ENCODE results near the gene OR12D3. TPM values are rescaled to one million over a fixed set of nuclear protein-coding genes. Genes with fewer than 3 reads are reported as not detected.

The OR12D3 gene
- total RNA-seq, 2 experiments from 2014 or later = not detected

- Histone ChIP-seq H3K27ac (ENCODE audit: low read depth, low read length, poor library complexity, severe bottlenecking) (no peak overlapping the region), H3K36me3 (ENCODE audit: insufficient read depth, low read length) (no peaks in the 10 kb centered on the region), H3K9me3 (ENCODE audit: low read length) (no peaks in the 10 kb centered on the region), H2AFZ (ENCODE audit: low read length) (no peak overlapping the region), H3K4me1 (ENCODE audit: insufficient read depth, low read length, poor library complexity, severe bottlenecking) (no peaks in the 10 kb centered on the region), H3K4me3 (ENCODE audit: low read depth, low read length, poor library complexity, severe bottlenecking) (no peak overlapping the region), H3K9me2 (ENCODE audit: insufficient read depth, low read length) (no peaks in the 10 kb centered on the region), H3K79me2 (ENCODE audit: insufficient read depth, low read depth, low read length) (no peaks in the 10 kb centered on the region), H3K4me2 (ENCODE audit: low read length) (no peak overlapping the region), H4K20me1 (ENCODE audit: insufficient read depth, low read length) (no peaks in the 10 kb centered on the region)
- TF ChIP-seq CTCF (conservative IDR thresholded peaks at IDR 0.05; ENCODE audit: low read length) (no peak), EZH2phosphoT487 (IDR thresholded peaks at IDR 0.05; ENCODE audit: borderline replicate concordance, low read depth, low read length) (no peak)
- POLR2A ChIA-PET = no interaction called here
- no TSS peak for BruUV-seq (replicated peaks)
- DNase-seq (ENCODE audit: low spot score) = no peak
- intact Hi-C loops (cut with micrococcal nuclease; ENCODE audit: unreplicated experiment) = no loop called here
- CTCF ChIA-PET (ENCODE audit: unreplicated experiment) = no interaction called here
Observed at GRCh38 chr6:29419516-29419915, 44.4 kb upstream of the OR12D3 start.

GRCh38 chr6:29414588-29414987 lies 39.5 kb upstream of the OR12D3 start, which contains the start of gene OR12D1:
Gene OR12D1 (plus strand): TSS chr6:29414928.
- intact Hi-C loops (cut with micrococcal nuclease; ENCODE audit: unreplicated experiment) = no loop called here
- DNase-seq (ENCODE audit: low spot score) = no peak
- no peaks in the 10 kb centered on the region for H4K20me1 ChIP-seq (ENCODE audit: insufficient read depth, low read length)
- H3K4me2 ChIP-seq (ENCODE audit: low read length) = no peak within 1 kb of the TSS
- no TSS peak for BruUV-seq (replicated peaks)
- H3K9me2 ChIP-seq (ENCODE audit: insufficient read depth, low read length) = no peaks in the 10 kb centered on the region
- no peak within 1 kb of the TSS for H3K4me3 ChIP-seq (ENCODE audit: low read depth, low read length, poor library complexity, severe bottlenecking)
- no peaks in the 10 kb centered on the region for H3K79me2 ChIP-seq (ENCODE audit: insufficient read depth, low read depth, low read length)
- no peaks in the 10 kb centered on the region for H3K36me3 ChIP-seq (ENCODE audit: insufficient read depth, low read length)
- H3K9me3 ChIP-seq (ENCODE audit: low read length) = no peaks in the 10 kb centered on the region
- no peak within 1 kb of the TSS for H2AFZ ChIP-seq (ENCODE audit: low read length)
- CTCF ChIA-PET (ENCODE audit: unreplicated experiment) = no interaction called here
- TF ChIP-seq CTCF (conservative IDR thresholded peaks at IDR 0.05; ENCODE audit: low read length) (no peak), EZH2phosphoT487 (IDR thresholded peaks at IDR 0.05; ENCODE audit: borderline replicate concordance, low read depth, low read length) (no peak)
- POLR2A ChIA-PET = no interaction called here
- no peaks in the 10 kb centered on the region for H3K4me1 ChIP-seq (ENCODE audit: insufficient read depth, low read length, poor library complexity, severe bottlenecking)
- H3K27ac ChIP-seq (ENCODE audit: low read depth, low read length, poor library complexity, severe bottlenecking) = no peak within 1 kb of the TSS

- Histone ChIP-seq H2AFZ (ENCODE audit: low read length) (no peak overlapping the region), H3K9me3 (ENCODE audit: low read length) (no peaks in the 10 kb centered on the region), H4K20me1 (ENCODE audit: insufficient read depth, low read length) (no peaks in the 10 kb centered on the region), H3K27ac (ENCODE audit: low read depth, low read length, poor library complexity, severe bottlenecking) (no peak overlapping the region), H3K9me2 (ENCODE audit: insufficient read depth, low read length) (no peaks in the 10 kb centered on the region), H3K4me2 (ENCODE audit: low read length) (no peak overlapping the region), H3K36me3 (ENCODE audit: insufficient read depth, low read length) (no peaks in the 10 kb centered on the region), H3K79me2 (ENCODE audit: insufficient read depth, low read depth, low read length) (no peaks in the 10 kb centered on the region), H3K4me1 (ENCODE audit: insufficient read depth, low read length, poor library complexity, severe bottlenecking) (no peaks in the 10 kb centered on the region), H3K4me3 (ENCODE audit: low read depth, low read length, poor library complexity, severe bottlenecking) (no peak overlapping the region)
- no peak for TF ChIP-seq CTCF (conservative IDR thresholded peaks at IDR 0.05; ENCODE audit: low read length)
- TF ChIP-seq EZH2phosphoT487 (IDR thresholded peaks at IDR 0.05; ENCODE audit: borderline replicate concordance, low read depth, low read length) = no peak
- DNase-seq (ENCODE audit: low spot score) = no peak
- intact Hi-C loops (cut with micrococcal nuclease; ENCODE audit: unreplicated experiment) = no loop called here
- CTCF ChIA-PET (ENCODE audit: unreplicated experiment) = no interaction called here
- BruUV-seq (replicated peaks) = no TSS peak
- POLR2A ChIA-PET = no interaction called here
Observed at GRCh38 chr6:29403801-29404200, 28.7 kb upstream of the OR12D3 start.
